GM12878 (cell line): ENCODE results near the gene RAB34. TPM values are rescaled to one million over a fixed set of nuclear protein-coding genes. Genes with fewer than 3 reads are reported as not detected.

Source experiments
- ATAC-seq: fragments of 200-7000 bp; cut with Tn5 transposase; 3 replicates; pipeline ENCODE4 v1.9.1; 2020; ENCODE audit warnings: mild to moderate bottlenecking, moderate library complexity
- BruUV-seq: library from RNA; stranded (reverse); fragments of 400-500 nt; replicated peaks from 2 replicates; lab custom pipeline; 2021; lab: Mats Ljungman, UMichigan
- CTCF ChIA-PET: fragments of 300-600 bp; sonication (Branson Sonifier 250); formaldehyde crosslinking; extraction: SDS; loops from one replicate; lab custom pipeline; 2021; ENCODE audit warnings: inconsistent platforms; lab: Yijun Ruan, JAX
- POLR2A ChIA-PET: fragments of 350-600 bp; formaldehyde crosslinking; extraction: SDS; loops from one replicate; lab custom pipeline; 2021; ENCODE audit warnings: inconsistent platforms; lab: Charles Lee
- RAD21 ChIA-PET: fragments of 300-600 bp; sonication (Branson Sonifier 250); formaldehyde crosslinking; loops from one replicate; lab custom pipeline; 2023; ENCODE audit warnings: antibody characterized with exemption; ENCODE audit not compliant: unreplicated experiment; lab: Charles Lee
- SMC1A ChIA-PET: fragments of 300-600 bp; sonication (Branson Sonifier 250); formaldehyde crosslinking; loops from one replicate; lab custom pipeline; 2023; ENCODE audit not compliant: unreplicated experiment, uncharacterized antibody; lab: Charles Lee
- DNase-seq: peaks from one replicate; pipeline ENCODE4 v3.0.0-alpha.2; 2011; ENCODE audit warnings: low read depth, low spot score
- FAIRE-seq: peaks from 3 replicates; lab custom pipeline; 2011; peaks lifted over from hg19 to GRCh38; lab: Jason Lieb, UNC
- H2AFZ ChIP-seq: 2 replicates; pipeline ENCODE4 v1.6.0; 2011; ENCODE audit warnings: low read depth, low read length, control low read depth; ENCODE audit not compliant: control insufficient read depth
- H3K27ac ChIP-seq: 2 replicates; pipeline ENCODE4 v1.5.1; 2011; ENCODE audit warnings: control low read depth; ENCODE audit not compliant: control insufficient read depth, insufficient read depth
- H3K27me3 ChIP-seq, 2 experiments: replicated peaks in 1 of 2; 2 replicates each; pipeline versions ENCODE4 v1.6.0 to v1.6.1; 2011; ENCODE audit warnings: low read length in 1 of 2; ENCODE audit not compliant: control insufficient read depth in 2 of 2, insufficient read depth in 2 of 2
- H3K36me3 ChIP-seq, 2 experiments: 2 replicates each; pipeline ENCODE4 v1.5.1; 2011; ENCODE audit warnings: low read length in 1 of 2; ENCODE audit not compliant: control insufficient read depth in 2 of 2, insufficient read depth in 2 of 2
- H3K4me1 ChIP-seq: 2 replicates; pipeline ENCODE4 v1.6.1; 2011; ENCODE audit warnings: mild to moderate bottlenecking, low read length, moderate library complexity, mixed read lengths; ENCODE audit not compliant: control insufficient read depth, insufficient read depth
- H3K4me2 ChIP-seq: 2 replicates; pipeline ENCODE4 v1.6.0; 2011; ENCODE audit warnings: control low read depth; ENCODE audit not compliant: control insufficient read depth, insufficient read depth
- H3K4me3 ChIP-seq: fragments of 200-600 bp; sonication (generic); 2 replicates; pipeline ENCODE4 v1.5.1; 2016
- H3K79me2 ChIP-seq: 2 replicates; pipeline ENCODE4 v1.6.0; 2011; ENCODE audit warnings: low read length; ENCODE audit not compliant: control insufficient read depth, insufficient read depth
- H3K9ac ChIP-seq: 2 replicates; pipeline ENCODE4 v1.8.0; 2011; ENCODE audit warnings: low read length, control low read depth, mixed read lengths; ENCODE audit not compliant: control insufficient read depth, insufficient read depth
- H3K9me3 ChIP-seq: replicated peaks from 3 replicates; pipeline ENCODE4 v1.5.1; 2011; ENCODE audit warnings: mild to moderate bottlenecking, low read length; ENCODE audit not compliant: control insufficient read depth, insufficient read depth
- H4K20me1 ChIP-seq: 2 replicates; pipeline ENCODE4 v1.6.0; 2011; ENCODE audit not compliant: control insufficient read depth, insufficient read depth
- CUX1 ChIP-seq: IDR thresholded peaks from 2 replicates; pipeline ENCODE4 v1.6.1; 2012; ENCODE audit warnings: improper control_type of control experiment, low read depth, low read length; ENCODE audit not compliant: insufficient replicate concordance
- EED ChIP-seq: sonication (generic); IDR thresholded peaks from 2 replicates; pipeline ENCODE4 v1.6.1; 2016; ENCODE audit warnings: antibody characterized with exemption, low read depth
- IKZF1 ChIP-seq: fragments of 450-650 bp; conservative IDR thresholded peaks from 2 replicates; pipeline ENCODE4 v1.6.1; 2017; ENCODE audit warnings: antibody characterized with exemption, mild to moderate bottlenecking
- PAX5 ChIP-seq: IDR thresholded peaks from 2 replicates; pipeline ENCODE4 v1.6.1; 2011; ENCODE audit warnings: low read depth, low read length, borderline replicate concordance
- POLR2AphosphoS2 ChIP-seq: IDR thresholded peaks from 2 replicates; pipeline ENCODE4 v1.6.1; 2011; ENCODE audit warnings: low read depth, mild to moderate bottlenecking, low read length, improper control_type of control experiment, moderate library complexity
- STAT1 ChIP-seq: fragments of 450-650 bp; conservative IDR thresholded peaks from 2 replicates; pipeline ENCODE4 v1.6.1; 2014; ENCODE audit warnings: antibody characterized with exemption, mild to moderate bottlenecking
- WGBS: methylation state at CpG from one replicate; pipeline ENCODE4 v1.1.6; 2016; ENCODE audit warnings: low lambda C conversion rate; ENCODE audit not compliant: insufficient replicate concordance, insufficient coverage; ENCODE audit errors: missing lambda C conversion rate; 5-methylcytosine and 5-hydroxymethylcytosine counted together
- in situ Hi-C: fragments of 300-500 bp; cut with MboI; formaldehyde crosslinking; loops from 9 replicates; pipeline ENCODE4 v1.14.3; 2018; ENCODE audit warnings: mixed read lengths
- intact Hi-C: fragments of 100-400 bp; cut with micrococcal nuclease; formaldehyde crosslinking; loops from one replicate; pipeline ENCODE4 v1.14.2; 2022; ENCODE audit not compliant: unreplicated experiment
- polyA plus RNA-seq, 11 experiments: library from polyadenylated mRNA; depleted of rRNA in 4 of 11; unstranded in 6 of 11; stranded (reverse) in 5 of 11; fragments of >200 nt; fragmentation: Nextera tagmentation in 4 of 11; fragmentation: Illumina TruSeq in 1 of 11; extraction: Ambion mirVana in 4 of 11; extraction: Trizol in 1 of 11; gene quantifications; 1 replicate in 1 of 11; 2 replicates in 10 of 11; pipeline versions ENCODE4 v1.2.1 to v1.2.3, GENCODE V29; 2011 to 2016; ENCODE audit warnings: inconsistent platforms in 2 of 11, missing spikeins in 2 of 11, low read depth in 1 of 11
- total RNA-seq, 4 experiments: library from RNA; depleted of rRNA in 3 of 4; stranded (reverse); fragments of >200 nt in 3 of 4; fragmentation: Illumina TruSeq in 1 of 4; extraction: Trizol in 1 of 4; gene quantifications; 2 replicates each; pipeline versions ENCODE4 v1.2.1 to v1.2.3, GENCODE V29; 2013 to 2021

Gene RAB34
- total and polyA plus RNA-seq, 10 of the 15 experiments (the other 5 are each of a cell fraction or from before 2014, with no cell fraction given): 0.37 to 46.4 (median 32.8) TPM

- intact Hi-C loops: no loop called here
- TF ChIP-seq IKZF1 (no peak), PAX5 (no peak), POLR2AphosphoS2 (no peak), CUX1 (no peak), EED (no peak), STAT1 (no peak)
- H3K27me3 ChIP-seq: no peaks in the 10 kb centered on the region
- H3K27ac ChIP-seq: no peak overlapping the region
- H3K4me2 ChIP-seq: no peak overlapping the region
- no TSS peak for BruUV-seq
- in situ Hi-C loops: no loop called here
- CTCF ChIA-PET: no interaction called here
- SMC1A ChIA-PET: no interaction called here
- no peaks in the 10 kb centered on the region for H3K79me2 ChIP-seq
- H3K9ac ChIP-seq: no peak overlapping the region
- H3K9me3 ChIP-seq: no peaks in the 10 kb centered on the region
- no peaks in the 10 kb centered on the region for H3K4me1 ChIP-seq
- POLR2A ChIA-PET: interaction anchor here (0.5 kb wide), 1 partner anchor 126 kb away, joined by 3 read pairs; no protein-coding TSS in a partner anchor
- H4K20me1 ChIP-seq: no peaks in the 10 kb centered on the region; the same call in 1 of the 2 replicates
- no peak overlapping the region for H3K4me3 ChIP-seq
- H2AFZ ChIP-seq: no peak overlapping the region
- ATAC-seq: no peak
- 96% methylated on average over 3 of the region's 3 CpGs for WGBS
- FAIRE-seq: no peak
- H3K36me3 ChIP-seq: peaks cover 31 to 66% of the 10 kb centered on the region in 2 experiments
- no peak for DNase-seq
- RAD21 ChIA-PET: no interaction called here
Measured at GRCh38 chr17:28684963-28685362, 32.7 kb downstream of the RAB34 start.
